H54 (cell line): ENCODE data around the gene PREX1.

Source experiments
- DNase-seq: peaks from one replicate; pipeline ENCODE4 v3.0.0; 2011; ENCODE audit warnings: low spot score, mixed read lengths; ENCODE audit not compliant: insufficient read length
- FAIRE-seq: peaks from 3 replicates; lab custom pipeline; 2011; peaks lifted over from hg19 to GRCh38; lab: Jason Lieb, UNC
- POLR2A ChIP-seq: IDR thresholded peaks from 2 replicates; pipeline ENCODE4 v1.6.1; 2011; ENCODE audit warnings: low read depth, mild to moderate bottlenecking, low read length

PREX1 gene

DNA sequence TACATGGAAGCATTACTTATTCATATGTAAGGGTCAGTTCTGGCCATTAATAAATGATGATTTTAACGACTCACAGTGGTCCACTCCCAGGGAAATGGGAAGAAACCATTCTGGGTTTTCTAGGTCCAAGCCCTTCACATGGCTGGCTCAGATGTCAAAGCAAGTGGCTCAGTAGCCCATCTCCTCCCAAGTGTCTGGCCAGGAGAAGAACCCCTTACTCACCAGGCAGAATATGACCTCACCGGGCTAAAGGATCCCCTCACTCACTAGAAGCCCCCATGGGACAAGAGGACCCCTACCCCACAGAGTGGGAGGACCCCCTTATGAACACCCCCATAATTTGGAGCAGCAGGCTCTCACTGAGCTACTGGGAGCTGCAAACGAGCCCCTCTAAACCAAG is 34.0 kb downstream of the PREX1 start:
- TF ChIP-seq POLR2A: no peak
- no peak for DNase-seq
- FAIRE-seq: no peak

DNA sequence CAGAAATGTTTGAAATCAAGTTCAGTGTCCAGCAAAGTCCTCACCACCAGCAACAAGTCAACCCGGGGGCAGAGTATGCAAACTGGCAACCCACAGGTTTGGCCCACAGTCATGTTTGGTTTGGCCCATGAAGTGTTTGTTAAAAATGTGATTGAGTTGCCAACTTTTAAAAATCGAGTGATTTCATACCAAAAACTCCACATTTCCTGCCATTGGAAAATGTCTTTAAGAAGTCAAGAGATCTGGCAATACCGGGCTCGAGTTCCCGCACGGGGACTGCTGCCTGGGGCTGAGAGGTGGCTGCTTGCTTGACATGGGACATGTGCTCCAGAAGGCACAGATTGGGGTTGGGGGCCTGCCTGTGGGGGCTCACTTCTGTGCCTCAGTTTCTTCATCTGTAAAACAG is 36.1 kb downstream of the PREX1 start:
- FAIRE-seq: no peak
- no peak for DNase-seq
- no peak for TF ChIP-seq POLR2A

DNA sequence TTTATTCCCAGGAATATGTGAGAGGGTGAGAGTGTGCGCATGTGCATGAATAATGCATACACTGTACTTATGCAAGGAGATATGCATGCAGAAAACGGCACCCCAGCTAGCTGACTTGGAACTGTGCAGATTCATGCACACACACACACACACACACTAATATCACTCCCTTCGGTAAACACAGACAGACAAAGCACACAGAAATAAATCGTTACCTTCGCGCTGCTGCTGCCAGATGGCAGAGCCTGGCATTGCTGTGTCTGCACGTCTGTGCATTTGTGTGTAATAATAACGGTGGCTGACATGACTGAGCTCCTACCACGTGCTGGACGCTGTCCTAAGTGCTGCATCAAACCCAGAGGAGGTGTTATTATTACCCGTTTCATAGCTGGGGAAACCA is 36.8 kb downstream of the PREX1 start:
- no peak for DNase-seq
- FAIRE-seq: no peak
- no peak for TF ChIP-seq POLR2A

- DNase-seq (no peak), FAIRE-seq (no peak)
- no peak for TF ChIP-seq POLR2A
Observed at GRCh38 chr20:48790473-48791003, 37.3 kb downstream of the PREX1 start.

DNA sequence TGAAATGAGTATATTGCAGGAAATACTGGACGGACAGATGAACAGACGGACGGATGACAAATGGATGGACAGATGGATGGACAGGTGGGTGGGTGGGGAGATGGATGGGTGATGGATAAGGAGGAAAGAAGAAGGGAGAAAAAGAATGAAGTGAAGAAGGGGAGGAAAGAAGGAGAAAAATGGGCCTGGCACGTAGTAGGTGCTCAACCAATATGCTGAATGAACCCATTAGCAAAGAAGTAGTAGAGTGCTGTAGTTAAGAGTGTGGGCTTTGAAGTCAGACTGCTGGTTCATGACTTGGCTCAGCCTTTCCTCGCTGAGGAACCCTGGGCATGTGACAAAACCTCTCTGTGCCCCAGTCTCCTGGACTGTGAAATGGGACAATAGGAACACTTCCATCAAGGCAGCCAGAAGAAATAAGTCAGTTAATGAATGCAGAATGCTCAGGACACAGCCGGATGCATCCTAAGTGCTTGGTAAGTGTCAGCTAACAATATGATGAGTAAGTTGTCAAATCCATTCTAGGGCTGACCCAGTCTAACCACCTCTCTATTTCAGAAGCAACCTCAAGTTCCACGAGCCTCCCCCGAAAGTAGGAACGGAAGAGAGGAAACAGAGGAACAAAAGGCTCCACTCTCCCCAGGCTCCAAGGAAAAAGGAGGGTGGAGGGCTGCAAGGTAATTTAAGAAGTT is 37.9 kb downstream of the PREX1 start:
- DNase-seq (no peak), FAIRE-seq (no peak)
- TF ChIP-seq POLR2A: no peak

GRCh38 chr20:48789185-48789668 is 38.6 kb downstream of the PREX1 start:
- DNase-seq (no peak), FAIRE-seq (no peak)
- TF ChIP-seq POLR2A: no peak

DNA sequence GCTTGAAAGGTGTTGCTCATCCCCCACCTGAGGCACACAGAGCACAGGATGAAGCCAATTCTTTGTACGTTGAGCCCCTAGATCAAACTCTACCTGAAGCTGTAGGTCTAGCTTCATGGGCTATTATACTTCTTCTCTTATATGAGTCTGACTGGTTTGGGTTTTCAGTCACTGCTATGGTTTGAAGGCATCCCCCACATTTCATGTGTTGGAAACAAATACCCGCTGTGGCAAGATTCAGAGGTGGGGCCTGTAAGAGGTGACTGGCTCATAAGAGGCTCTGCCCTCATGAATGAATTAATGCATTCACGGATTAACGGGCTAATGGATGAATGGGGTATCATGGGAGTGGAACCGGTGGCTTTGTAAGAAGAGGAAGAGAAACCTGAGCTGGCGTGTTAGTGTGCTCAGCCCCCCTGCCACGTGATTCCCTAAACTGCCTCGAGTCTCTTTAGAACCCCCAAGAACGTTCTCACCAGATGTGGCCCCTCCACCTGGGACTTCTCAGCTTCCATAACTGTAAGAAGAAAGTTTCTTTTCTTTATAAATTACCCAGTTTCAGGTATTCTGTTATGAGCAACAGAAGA is 39.2 kb downstream of the PREX1 start:
- no peak for DNase-seq
- no peak for TF ChIP-seq POLR2A
- no peak for FAIRE-seq

DNA sequence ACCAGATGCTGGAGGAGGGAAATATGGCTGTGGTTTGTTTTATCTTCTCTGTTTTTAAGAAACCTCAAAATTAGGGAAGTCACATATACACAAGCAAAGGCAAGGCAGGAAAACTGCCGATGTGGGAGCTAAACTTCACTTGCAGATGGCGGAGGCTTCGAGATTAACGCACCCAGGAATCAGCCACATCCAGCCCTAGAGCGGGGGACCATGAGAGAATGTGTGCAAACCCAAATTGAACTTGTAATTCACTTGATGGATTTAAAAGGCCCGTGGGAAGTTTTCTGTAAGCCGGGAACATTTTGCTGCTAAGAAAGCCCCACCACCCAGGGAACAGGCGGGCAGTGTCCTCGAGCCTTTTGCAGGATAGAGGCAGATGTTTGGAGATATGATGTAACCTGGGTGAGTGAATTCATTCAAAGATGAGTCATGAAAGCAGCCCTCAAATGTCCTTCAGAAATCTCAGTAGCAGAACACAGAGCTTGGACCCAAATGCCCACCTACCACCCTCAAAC is 39.9 kb downstream of the PREX1 start:
- no peak for TF ChIP-seq POLR2A
- FAIRE-seq: no peak

DNA sequence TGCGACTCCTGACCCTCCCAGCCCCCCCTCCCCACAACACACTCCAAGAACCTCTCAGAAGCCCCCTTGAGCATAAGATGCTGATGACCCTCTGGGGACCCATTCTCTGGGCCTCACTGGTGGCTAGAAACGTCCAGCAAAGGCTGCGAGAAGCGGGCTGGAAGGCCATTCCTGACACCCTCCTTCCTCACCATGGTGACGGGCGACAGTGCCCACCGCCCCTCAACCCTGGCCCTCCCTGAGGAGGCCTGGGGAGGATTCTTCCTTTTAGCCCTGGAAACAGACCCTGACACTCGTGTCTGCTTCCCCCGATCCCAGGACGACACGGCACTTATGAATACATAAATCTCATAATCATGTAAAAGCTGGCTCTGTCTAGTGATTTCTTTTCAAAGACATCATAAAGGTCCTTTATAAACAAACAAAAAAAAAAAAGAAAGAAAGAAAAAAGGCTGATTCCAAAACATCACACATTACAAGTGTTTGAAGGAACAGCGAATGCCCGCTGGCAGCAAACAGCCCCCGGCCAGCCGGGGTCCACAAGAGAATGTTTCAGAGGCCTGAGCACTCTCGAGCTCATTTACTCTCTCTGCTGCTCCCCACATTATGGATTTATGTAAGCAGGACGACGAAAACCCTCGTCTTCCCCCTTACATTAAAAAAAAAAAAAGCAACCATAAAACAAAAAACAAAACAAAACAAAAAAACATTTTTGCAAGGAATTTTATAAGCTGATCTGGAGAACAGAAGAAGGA is 40.7 kb downstream of the PREX1 start:
- TF ChIP-seq POLR2A: no peak
- FAIRE-seq (no peak), DNase-seq (no peak)

More for the DNA sequence above, 39.9 kb downstream of the PREX1 start:
- DNase-seq: peak; percentile 68

GRCh38 chr20:48785801-48786200 is 42.0 kb downstream of the PREX1 start:
- TF ChIP-seq POLR2A: no peak
- no peak for DNase-seq
- no peak for FAIRE-seq

DNA sequence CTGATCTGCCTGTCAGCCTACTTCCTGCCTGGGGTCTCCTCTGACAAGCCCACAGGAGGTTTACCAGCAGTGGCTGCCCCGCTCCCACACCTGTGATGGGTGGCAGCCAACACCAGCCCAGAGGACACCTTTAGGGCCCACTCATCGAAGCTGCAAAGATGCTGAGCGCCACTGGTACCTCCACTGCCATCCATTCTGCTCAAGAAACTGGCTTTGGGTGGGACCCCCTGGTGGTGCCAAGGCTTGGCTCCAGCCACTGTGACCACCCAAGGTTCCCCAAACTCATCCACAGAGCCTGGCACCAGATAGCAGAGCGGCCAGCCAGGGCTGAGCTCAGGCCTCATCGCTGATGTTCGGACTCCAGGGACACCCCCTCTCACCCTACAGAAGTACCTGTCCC is 42.5 kb downstream of the PREX1 start:
- TF ChIP-seq POLR2A: no peak
- FAIRE-seq (no peak), DNase-seq (no peak)

- FAIRE-seq (no peak), DNase-seq (no peak)
- no peak for TF ChIP-seq POLR2A
Observed at GRCh38 chr20:48784273-48784641, 43.5 kb downstream of the PREX1 start.

DNA sequence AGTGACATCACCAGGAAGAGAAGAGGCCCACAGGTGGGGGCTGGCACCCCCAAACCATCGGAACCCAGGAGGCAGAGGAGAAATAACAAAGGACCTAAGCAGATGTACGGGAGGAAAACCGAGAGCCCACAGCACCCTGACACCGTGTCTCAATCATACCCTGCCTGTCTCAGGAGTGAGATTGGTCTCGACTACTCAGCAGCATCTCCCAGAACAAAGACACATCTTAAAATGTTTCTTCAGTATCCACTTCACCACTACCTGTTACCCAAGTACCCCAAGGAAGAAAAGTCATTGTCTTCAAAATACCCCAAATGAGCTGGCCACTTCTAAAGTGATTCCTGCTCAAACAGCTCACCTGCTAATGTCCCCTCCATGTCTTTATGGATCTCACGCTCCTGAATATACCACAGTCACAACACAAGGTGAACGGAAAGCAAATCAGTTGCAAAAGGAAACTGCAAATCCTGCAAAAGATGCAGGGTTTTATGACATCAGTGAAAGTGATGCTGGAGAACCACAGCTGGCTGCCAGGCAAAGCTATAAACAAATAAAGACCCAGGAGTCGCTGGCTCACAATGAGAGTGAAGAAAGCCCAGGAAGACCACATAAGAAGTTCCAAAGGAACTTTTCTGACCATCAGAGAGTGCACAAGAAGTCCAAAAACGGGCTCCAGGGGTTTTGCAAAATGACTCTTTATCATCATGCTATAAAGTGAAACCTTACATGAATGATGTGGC is 44.1 kb downstream of the PREX1 start:
- FAIRE-seq (no peak), DNase-seq (no peak)
- TF ChIP-seq POLR2A: no peak
